GM11168 (cell line): ENCODE data around the gene ZBTB8B.
"Not testable (repeated sequence)": the region's sequence is repeated elsewhere in the genome, so short reads cannot be mapped to it uniquely, and the experiment has no call there.

Source experiments
- in situ Hi-C: fragments of 300-500 bp; cut with MboI; formaldehyde crosslinking; loops from one replicate; pipeline ENCODE4 v1.12.0; 2022; ENCODE audit warnings: low sequenced_read_pairs; ENCODE audit not compliant: unreplicated experiment

The ZBTB8B gene

DNA sequence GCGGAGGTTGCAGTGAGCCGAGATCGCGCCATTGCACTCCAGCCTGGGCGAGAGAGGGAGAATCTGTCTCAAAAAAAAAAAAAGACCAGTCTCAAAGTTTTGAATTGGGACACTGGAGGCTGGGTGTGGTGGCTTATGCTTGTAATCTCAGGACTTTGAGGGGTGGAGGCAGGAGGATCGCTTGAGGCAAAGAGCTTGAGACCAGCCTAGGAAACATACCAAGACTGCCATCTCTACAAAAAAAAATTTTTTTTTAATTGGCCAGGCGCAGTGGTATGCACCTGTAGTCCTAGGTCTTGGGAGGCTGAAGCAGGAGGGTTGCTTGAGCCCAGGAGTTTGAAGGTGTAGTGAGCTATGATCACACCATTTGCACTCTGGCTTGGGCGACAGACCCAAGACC is 3.9 kb downstream of the ZBTB8B start:
- in situ Hi-C loops, result no loop called here

DNA sequence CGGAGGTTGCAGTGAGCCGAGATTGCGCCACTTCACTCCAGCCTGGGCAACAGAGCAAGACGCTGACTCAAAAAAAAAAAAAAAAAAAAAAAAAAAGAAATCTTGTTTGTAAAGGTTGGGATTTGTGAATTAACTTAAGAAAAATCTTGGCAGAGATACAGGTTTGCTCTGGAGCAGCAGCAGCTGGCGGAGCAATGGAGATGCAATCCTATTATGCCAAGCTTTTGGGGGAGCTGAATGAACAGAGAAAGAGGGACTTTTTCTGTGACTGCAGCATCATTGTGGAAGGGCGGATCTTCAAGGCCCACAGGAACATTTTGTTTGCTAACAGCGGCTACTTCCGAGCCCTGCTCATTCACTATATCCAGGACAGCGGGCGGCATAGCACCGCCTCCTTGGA is 5.6 kb downstream of the ZBTB8B start:
- in situ Hi-C loops, result no loop called here

DNA sequence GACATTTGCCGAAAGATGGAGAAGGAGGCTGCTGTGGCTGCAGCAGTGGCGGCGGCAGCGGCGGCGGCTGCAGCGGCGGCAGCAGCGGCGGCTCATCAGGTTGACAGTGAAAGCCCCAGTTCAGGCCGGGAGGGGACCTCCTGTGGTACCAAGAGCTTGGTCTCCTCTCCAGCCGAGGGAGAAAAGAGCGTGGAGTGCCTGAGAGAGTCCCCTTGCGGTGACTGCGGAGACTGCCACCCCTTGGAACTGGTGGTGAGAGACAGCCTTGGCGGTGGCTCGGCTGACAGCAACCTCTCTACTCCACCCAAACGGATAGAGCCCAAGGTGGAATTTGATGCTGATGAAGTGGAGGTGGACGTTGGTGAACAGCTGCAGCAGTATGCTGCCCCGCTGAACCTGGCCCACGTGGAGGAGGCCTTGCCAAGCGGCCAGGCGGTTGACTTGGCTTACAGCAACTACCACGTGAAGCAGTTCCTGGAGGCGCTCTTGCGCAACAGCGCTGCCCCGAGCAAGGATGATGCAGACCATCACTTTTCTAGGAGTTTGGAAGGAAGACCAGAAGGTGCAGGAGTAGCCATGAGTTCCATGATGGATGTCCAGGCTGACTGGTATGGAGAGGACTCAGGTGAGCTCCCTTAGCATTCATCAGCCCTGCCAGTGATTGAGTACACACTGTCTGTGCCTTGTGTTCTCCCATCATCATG is 6.3 kb downstream of the ZBTB8B start:
- in situ Hi-C loops, result no loop called here

DNA sequence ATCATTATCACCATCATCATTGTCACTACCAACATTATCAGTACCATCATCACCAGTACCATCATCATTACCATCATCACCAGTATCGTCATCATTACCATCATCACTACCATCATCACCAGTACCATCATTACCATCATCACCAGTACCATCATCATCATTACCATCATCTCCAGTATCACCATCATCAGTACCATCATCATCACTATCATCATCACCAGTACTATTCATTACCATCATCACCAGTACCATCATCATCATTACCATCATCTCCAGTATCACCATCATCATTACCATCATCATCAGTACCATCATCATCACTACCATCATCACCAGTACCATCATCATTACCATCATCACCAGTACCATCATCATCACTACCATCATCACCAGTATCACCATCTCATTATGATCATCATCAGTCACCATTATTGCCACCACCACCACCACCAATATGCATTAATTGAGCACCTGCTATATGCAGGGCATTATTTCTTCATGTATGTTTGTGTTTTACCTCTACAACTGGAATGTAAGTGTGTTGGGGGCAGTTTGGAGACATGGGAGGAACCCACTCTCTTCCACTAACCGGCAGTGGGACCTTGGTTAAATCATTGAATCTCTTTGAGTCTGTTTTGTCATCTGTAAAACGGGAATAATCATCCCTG is 7.0 kb downstream of the ZBTB8B start:
- in situ Hi-C loops, result no loop called here

DNA sequence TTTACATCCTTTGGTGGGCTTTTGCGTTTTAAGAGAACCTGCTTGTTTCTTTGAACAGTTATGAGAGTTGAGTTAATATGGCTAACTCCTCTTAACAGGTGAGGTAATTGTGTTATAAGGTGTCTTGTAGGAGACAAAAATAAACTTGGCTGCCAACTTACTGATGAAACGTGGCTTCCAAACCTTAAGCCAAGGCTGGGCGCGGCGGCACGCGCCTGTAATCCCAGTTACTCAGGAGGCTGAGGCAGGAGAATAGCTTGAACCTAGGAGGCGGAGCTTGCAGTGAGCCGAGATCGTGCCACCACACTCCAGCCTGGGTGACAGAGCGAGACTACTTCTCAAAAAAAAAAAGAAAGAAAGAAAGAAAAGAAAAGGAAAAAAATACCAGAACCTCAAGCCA is 8.1 kb downstream of the ZBTB8B start:
- in situ Hi-C loops, result not testable (repeated sequence)

DNA sequence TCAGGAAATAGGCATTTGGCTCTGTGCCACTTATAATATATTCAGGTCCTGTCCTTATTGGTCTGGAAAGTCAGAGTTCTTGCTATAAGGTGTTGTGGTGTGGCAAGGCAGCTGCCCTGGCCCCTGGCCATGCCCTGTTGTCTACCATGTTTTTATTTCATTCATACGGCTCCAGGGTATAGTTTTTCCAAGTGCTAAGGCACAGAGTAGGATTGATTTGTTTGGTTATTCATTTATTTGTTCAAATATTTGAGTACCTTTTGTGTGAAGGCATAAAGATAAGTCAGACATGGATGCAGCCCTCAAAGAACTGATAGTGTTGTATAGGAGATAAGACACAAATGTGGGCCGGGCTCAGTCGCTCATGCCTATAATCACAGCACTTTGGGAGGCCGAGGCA is 10.1 kb downstream of the ZBTB8B start:
- in situ Hi-C loops, result no loop called here

DNA sequence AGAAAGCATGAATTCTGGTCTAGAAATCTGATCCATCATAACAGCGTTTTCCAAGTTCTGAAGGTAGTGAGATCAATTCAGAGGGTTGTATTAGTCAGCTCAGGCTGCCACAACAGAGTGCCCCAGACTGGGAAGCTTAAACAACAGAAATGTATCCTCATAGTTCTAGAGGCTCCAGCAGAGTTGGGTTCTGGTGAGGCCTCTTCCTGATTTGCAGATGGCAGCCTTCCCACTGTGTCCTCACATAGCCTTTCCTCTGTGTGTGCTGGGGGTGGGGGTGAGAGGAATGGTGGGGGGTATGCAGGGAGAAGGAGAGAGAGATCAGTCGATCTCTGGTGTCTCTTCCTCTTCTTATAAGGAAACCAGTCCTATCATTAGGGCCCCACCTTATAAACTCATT is 15.1 kb downstream of the ZBTB8B start:
- in situ Hi-C loops, result no loop called here

DNA sequence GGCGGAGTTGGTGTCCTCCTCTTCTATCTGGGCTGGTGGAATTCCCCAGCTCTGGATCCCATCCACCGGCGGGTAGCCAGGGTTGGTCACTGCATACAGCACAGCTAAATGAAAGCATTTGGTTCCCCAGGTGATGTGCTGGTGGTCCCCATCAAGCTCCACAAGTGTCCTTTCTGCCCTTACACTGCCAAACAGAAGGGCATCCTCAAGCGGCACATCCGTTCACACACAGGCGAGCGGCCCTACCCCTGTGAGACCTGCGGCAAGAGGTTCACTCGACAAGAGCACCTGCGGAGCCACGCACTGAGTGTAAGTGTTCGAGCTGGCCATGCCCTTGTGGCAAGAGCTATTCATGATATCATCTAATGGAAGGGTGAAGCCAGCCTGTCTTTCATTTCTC is 15.9 kb downstream of the ZBTB8B start:
- in situ Hi-C loops, result no loop called here

DNA sequence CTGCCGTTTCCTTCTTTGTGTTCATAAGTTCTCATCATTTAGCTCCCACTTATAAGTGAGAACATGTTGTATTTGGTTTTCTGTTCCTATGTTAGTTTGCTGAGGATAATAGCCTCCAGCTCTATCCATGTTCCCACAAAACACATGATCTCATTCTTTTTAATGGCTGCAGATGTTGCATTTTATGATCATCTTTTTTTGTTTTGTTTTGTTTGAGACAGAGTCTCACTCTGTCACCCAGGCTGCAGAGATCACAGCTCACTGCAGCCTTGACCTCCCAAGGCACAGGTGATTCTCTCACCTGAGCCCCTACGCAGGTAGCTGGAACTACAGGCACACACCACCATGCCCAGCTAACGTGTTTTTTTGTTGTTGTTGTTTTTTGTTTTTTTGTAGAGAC is 16.9 kb downstream of the ZBTB8B start:
- in situ Hi-C loops, result not testable (repeated sequence)

DNA sequence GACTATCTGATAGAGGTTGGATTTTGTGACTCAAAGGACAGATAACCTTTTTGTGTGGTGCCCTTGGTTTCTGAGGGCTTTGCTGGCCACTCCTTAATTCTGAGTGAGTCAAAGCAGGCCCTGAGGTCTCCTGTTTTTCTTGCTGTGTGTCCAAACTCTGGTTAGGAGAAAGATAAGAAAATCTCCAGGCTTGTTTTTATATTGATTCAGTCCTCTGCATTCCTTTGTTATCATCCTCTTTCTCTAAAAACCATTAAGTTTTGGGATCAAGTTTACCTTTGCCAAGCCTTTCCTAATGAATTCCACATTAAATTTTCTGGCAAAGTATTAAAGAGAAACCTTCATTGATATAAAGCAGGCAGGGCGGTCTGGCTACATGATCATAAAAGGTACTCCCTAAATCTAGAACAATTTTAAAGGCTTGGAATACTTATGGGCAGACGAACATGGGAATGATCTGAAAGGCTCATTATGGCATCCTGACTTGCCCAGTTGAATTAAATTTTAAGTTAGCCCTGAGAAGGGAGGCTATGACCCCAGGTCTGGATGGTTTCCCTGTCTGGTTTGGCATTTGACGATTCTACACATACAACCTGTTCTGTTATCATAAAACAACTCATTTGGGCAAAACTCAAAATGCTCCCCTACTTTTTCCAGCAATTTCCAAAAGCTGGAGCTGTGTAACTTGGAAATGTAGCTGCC is 20.8 kb downstream of the ZBTB8B start:
- in situ Hi-C loops, result no loop called here

DNA sequence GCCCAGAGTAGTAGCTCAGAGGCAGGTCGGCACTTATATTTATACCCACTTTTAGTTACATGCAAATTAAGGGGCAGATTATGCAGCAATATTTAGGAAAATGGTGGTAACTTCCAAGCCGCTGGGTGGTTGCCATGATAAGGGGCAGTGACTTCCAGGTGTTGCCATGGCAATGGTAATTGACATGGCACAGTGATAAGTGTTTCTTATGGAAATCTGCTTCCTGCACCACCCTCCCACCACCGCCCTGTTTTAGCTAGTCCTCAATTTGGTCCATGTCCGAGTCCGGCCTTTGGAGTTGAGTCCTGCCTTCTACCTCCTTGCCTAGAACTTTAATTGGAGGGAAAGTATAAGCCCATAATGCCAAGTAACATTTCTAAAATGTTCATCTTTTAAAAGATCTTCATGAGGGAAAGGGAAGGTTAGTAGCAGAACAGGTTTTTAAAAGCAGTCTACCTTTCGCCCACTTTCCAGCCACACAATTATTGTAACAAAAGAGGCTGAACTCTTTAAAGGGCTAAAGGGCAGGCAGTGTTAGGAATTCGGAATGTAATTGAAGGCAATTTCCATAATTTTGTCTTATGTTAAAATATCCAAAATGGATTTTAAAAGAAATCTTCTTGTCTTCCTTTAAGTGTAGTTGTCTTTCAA is 21.7 kb downstream of the ZBTB8B start:
- in situ Hi-C loops, result no loop called here

DNA sequence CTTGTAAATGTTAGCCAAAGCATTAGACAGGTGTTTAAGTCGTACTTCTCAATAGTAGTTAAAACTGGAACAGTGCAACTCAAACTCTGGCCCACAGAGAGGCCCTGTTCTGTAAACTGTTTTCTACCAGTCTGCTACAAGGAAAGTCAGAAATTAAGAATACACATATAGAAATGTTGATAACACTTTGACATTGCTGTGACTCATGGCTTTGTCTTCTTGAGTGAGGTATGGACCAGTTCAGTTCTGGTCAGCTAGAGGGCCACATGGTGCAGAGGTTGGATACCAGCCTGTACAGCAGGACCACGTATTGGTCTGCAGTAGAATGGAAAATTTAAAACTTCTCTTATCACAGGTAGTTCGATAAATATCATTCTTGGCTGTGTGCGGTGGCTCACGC is 22.3 kb downstream of the ZBTB8B start:
- in situ Hi-C loops, result no loop called here

DNA sequence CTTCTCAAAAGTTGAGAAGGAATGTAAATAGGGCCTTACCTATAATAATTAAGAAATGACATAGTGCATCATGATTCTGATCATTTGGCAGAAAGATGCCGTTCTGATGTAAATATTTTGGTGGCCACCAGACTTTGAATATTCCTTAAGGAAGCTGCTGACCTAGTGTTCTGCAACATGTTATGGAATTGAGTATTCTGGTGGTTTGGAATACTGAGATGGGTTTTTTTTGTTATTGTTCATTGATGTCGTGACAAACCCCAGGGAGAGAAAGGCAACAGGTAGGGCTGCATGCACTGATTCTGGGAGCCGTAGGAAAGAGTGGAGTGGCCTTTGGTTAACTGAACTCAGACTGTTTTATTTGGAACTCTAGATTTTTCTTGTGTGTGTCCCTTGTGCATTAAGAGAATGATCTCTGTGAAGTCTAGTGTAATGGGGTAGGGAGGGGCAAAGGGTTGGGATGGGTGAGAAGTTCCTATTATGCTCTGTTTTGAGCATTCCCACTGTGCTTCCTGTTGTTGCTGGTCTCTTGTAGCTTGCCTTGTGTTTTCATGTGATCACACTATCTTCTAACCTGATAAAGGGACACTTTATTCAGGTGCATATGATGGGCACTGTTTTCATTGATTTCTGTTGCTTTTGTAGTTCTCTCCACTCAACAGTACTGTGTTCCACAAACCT is 25.0 kb downstream of the ZBTB8B start:
- in situ Hi-C loops, result no loop called here

DNA sequence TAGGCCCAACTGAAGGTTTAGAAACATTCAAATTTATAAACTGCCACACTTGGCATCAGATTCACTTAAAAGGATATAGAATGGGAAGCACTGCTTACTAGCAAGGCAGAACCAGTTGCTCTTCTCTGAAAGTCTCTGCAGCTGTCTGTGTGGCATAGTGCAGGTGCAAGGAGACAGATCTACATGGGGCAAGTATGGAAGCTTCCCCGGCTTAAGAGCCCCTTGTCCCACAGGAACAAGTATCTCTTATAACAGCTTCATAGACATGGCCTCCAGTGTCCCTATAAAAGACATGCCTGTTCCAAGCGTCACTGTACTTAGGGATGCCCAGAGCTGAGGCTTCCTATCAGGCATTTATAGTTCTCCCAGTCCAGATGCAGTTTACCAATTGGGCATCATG is 26.5 kb downstream of the ZBTB8B start:
- in situ Hi-C loops, result no loop called here

DNA sequence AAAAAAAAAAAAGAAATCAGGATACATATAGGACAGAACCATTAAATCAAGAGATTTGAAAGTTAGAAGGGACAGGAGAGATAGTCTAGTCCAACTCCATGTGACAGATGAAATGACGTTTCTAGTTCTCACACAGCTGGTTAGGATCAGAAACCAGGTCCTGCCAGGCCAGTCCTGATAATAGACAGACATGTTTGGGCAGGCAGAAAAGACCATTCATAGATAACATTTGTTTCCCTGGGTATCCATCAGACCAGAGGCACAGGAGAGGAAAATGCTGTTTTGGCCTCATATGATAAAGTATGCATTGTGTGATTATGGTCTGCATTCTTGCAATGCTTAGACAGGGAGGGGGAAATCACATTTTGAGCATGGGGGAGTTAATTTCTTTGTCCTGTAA is 29.3 kb downstream of the ZBTB8B start:
- in situ Hi-C loops, result no loop called here

DNA sequence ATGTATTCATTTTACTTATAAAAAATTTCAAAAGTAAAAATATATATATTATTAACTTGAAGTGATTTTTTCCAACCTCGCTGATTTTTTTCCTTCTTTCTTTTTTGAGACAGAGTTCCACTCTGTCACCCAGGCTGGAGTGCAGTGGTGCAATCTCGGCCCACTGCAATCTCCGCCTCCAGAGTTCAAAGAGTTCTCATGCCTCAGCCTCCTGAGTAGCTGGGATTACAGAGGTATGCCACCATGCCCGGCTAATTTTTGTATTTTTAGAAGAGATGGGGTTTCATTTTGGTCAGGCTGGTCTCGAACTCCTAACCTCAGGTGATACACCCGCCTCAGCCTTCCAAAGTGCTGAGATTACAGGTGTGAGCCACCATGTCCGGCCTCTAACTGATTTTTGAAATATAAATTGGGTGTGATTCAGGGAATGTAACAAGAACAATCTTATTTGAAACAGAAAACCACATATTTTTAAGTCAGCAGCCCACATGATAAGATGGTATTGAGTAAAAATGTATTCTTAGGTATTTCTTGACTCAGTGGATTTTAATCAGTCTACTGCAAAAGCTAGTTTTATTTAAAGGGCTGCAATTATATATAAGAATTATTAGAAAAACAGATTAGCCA is 30.0 kb downstream of the ZBTB8B start:
- in situ Hi-C loops, result no loop called here

DNA sequence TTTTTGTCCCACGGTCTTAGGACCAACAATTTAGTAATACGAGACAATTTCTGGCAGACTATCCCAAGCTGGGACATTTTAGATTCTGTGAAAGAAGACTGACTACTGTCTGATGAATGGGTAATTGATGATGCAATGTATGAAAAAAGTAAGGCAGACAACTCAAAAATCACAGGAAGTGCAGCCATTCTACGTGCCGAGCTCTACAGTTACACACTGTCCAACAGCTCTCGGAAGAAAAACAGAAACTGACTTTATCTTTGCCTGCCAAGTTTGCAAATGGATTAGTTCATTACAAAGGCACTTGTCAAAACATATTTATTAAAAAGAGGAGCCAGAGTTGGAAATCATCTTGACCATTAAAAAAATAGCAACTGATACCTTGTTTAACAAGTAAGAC is 31.3 kb downstream of the ZBTB8B start:
- in situ Hi-C loops, result no loop called here

DNA sequence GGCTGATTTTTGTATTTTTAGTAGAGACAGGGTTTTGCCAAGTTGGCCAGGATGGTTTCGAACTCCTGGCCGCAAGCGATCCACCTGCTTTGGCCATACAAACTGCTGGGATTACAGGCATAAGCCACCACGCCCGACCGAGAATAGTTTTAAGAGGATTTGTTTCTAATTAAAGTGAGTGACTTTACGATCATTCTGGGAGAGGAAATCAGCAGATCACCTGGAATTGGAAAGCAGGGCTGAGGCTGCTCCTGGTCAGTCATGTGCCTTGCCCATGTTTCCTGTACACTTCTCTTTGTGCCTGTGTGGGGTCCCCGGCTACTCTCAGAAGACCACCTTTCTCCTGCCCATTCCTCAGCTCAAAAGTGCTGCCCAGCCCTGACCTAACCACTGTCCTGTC is 33.9 kb downstream of the ZBTB8B start:
- in situ Hi-C loops, result no loop called here

DNA sequence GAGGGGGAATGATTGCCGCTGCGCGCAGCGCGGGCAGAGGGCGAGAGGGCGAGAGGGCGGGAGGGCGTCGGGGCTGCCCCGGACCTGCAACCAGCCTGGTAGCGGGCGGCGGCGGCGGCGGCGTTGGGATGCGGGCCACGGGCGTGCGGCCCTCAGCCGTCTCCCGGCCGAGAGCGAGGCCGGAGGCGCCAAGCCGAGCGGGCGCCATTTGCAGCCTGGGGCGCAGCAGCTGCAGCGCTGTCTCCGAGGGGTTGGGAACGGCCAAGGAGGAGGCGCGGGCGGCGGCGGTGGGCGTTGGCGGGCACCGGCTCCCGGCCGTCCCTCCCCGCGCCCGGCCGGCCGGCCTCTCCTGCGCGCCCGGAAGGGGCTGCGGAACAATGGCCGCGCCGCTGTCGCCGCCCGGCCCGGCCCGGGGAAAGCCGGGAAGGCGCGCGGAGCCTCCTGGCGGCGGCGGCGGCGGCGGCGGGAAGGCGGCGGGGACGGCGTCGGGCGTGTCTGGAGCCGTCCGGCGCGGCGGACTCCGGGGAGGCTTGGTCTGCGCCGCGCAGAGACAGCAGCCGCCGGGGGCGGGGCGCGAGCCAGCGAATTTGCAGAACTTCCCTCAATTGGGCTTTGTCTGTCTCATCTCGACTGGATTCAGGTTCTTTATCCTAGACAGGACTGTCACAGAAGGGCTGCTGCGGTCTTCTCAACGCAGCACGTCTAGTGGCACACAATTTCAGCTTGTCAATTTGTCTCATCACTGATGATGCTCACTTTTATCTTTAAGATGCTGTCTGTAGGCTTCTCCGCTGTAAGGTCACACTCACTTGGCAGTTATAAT is 35.7 kb downstream of the ZBTB8B start:
- in situ Hi-C loops, result loop anchor here (25.0 kb wide), 1 partner anchor 262 kb away; no protein-coding TSS in a partner anchor
